GM21528 (cell line): Measurements from ENCODE around the gene BCL11B.

Experiments
- ATAC-seq: cut with Tn5 transposase; IDR thresholded peaks from one replicate; pipeline ENCODE4 v1.9.1; 2021; ENCODE audit warnings: mild to moderate bottlenecking, moderate library complexity; ENCODE audit not compliant: unreplicated experiment, low FRiP score

The BCL11B gene

GRCh38 chr14:99271951-99272631 lies at the start of gene BCL11B:
TSS of gene BCL11B (minus strand) at chr14:99272197. CDS start at chr14:99271218, 979 bp downstream.
- peak; percentile 88 for ATAC-seq

- ATAC-seq: no peak
Measured at GRCh38 chr14:99321236-99321925, 49.4 kb upstream of the BCL11B start.

DNA sequence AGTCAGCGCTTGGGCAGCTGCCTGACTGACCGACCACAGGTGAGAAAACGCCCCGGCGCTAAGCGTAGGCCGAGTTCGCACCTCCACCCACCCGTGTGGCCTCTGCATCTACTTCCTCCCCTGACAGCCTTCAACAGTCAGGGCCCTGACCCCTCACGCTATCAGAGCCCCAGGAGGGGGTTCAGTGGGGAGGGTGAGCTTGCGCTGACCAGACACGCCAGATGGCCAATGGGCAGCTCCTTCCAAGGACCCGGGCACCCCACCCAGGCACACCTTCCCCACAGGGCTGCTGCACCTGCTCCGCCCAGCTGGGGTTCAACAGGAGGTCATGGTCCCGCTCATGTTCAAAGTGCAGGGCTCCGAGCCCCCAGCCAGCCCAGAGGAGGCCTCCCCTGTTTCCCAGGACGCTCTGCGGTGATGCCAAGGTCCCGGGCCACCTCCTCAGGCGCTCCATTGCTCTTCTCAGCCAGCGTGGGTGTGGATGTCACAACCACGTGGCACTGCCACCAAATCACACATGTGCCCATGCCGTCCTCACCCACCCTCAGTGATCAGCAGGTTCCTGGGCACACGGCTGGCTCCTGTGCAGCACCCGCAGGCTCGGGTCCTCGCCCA lies 48.7 kb upstream of the BCL11B start:
- ATAC-seq: no peak

- peak; percentile 72 for ATAC-seq
Measured at GRCh38 chr14:99320105-99320572, 48.1 kb upstream of the BCL11B start.

GRCh38 chr14:99318959-99319295 lies 46.9 kb upstream of the BCL11B start:
- no peak for ATAC-seq

GRCh38 chr14:99318091-99318958 lies 46.3 kb upstream of the BCL11B start:
- no peak for ATAC-seq

GRCh38 chr14:99317231-99318090 lies 45.5 kb upstream of the BCL11B start:
- ATAC-seq: no peak

GRCh38 chr14:99316281-99317163 lies 44.5 kb upstream of the BCL11B start:
- ATAC-seq: no peak

GRCh38 chr14:99315197-99315596 lies 43.2 kb upstream of the BCL11B start:
- no peak for ATAC-seq

GRCh38 chr14:99314623-99315022 lies 42.6 kb upstream of the BCL11B start:
- ATAC-seq: no peak

DNA sequence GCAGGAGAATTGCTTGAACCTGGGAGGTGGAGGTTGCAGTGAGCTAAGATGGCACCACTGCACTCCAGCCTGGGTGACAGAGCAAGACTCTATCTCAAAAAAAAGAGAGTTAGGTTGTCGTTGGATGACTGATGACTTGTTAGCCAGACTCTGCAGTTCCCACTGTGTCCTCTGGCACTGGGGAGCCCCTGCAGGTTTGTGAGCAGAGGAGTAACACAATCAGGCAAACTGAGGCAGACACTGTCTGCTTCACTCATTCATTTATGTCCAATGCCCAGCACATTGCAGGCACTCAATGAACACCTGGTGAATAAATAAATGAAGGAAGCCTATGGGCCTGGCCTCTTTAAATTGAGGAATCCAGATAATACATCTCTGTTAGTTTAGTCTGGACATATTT lies 41.2 kb upstream of the BCL11B start:
- no peak for ATAC-seq

DNA sequence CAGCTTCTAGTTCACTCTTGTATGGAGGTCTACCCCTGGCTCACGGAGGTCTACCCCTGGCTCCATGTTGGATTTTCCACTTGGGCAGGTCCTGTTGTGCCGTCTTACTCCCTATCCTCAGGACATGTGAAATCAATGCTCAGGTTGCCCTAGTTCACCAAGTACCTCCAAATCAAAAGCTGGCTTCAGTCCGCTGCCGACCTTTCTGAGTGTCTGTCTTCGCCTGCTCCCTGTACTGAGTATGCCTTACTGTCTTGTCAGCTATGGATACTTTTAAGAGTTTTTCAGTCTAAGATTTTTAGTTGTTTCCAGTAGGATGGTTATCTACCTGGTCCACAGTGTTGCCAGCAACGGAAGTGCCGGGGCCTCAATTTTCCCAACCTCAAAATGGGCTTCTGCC lies 40.1 kb upstream of the BCL11B start:
- no peak for ATAC-seq

- no peak for ATAC-seq
Measured at GRCh38 chr14:99309220-99309766, 37.3 kb upstream of the BCL11B start.

DNA sequence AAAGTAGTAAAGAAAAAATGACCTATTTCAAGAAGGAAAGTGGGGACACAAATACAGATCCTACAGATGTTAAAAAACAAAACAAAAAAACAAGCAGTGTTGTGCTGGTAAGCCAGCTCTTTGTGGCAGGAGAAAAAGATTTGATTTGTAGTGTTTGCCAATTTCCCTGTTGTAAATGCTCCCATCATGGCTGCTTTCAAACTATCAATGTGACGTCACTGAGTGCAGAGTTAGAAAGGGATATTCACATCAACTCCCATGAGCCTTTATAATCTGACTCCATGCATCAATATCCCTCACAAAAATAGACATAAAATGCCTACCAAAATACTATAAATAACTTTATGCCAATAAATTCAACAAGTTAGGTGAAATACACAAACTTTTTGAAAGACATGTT lies 32.2 kb upstream of the BCL11B start:
- ATAC-seq: no peak

DNA sequence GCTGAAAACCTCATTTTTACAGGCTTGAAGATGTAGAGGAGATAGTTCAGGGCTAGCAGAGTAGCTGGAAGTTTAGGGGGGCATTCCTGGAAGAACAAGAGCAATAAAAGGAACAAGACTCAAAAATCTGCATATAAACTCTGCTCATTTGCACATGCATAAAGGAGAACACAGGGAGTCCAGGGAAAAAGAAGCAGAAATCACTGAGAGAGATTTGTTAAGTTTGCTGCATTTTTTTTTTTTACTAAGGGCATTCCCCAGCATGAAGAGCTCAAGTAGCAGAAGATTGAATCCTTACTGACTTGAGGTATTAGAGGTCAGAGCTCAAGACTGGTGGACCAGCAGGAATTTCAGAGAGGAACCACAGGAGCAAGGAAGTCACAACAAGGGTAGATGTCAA lies 28.2 kb upstream of the BCL11B start:
- ATAC-seq: no peak

DNA sequence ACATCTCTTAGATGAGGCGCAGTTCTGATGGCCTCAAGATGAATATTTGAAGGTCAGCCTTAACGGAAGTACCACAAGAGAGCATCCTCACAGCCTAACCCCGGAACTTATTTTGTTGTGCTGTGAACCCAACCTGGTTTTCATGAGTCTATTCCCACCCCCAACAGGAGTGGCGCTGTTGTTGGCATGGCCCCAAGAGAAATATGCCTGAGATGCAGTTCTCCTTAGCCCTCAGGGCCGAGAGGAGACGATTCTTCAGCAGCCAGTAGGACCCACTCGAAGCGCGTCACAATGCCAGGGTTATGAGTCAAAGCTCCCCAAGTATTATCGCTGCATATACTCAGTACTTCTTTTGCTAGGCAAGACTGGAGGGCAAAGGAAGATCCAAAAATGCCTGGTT lies 24.5 kb upstream of the BCL11B start:
- ATAC-seq: no peak

DNA sequence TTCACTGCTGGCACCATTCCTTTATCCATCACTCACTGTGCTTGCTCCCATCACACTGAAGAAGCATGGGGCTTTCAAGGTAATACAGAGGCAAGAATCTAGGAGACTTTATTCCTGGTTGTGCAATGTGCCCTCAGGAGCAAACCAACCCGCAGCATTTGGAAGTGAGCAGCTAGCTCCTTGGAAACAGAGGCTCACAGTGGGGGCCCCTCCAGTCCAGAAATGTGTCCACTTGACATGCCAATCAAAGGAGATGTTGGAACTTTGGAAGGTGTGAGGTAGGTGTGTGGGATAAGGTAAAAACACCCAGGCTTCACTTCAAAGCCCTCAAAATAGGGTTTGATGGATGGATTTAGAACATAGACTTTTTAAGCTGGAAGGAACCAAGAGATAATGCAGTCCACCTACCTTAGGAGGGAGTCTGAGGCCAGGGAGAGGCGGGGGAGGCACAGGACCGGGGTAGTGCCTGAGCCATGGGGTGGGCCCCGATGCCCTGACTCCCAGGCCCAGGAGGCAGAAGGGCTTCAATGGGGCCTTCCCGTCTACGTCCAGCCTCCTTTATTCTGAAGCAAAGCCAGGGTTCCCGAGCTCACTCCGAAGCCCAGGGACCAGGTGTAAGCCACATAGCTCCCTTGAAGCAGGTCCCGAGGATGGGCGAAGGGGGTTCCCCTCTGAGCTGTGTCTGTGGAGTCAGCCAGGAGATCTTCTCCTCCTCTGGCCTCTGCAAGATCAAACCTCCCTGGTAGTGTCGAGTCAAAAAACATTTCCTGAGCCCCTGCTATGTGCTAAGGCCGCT lies 17.6 kb upstream of the BCL11B start:
- no peak for ATAC-seq

- ATAC-seq: no peak
Measured at GRCh38 chr14:99288948-99289347, 17.0 kb upstream of the BCL11B start.
